ENCODE data around the gene SNAPIN.
"Not testable (repeated sequence)": the region's sequence is repeated elsewhere in the genome, so short reads cannot be mapped to it uniquely, and the experiment has no call there.

GRCh38 chr1:153671628-153672353 lies 13.3 kb downstream of the SNAPIN start:
- peak; percentile 33; the same call in 1 of the 2 replicates for TF ChIP-seq CTCF (IDR thresholded peaks at IDR 0.05)
- not testable (repeated sequence) for TF ChIP-seq REST (IDR thresholded peaks at IDR 0.05; ENCODE audit: insufficient read depth in 1 of 2, low read depth in 2 of 2, low read length in 1 of 2)

Data from Panc1 (cell line).